Fibroblast of skin of scalp (primary cell): ENCODE measurements around the gene CCDC197. TPM values are rescaled to one million over a fixed set of nuclear protein-coding genes. Genes with fewer than 3 reads are reported as not detected.

Source experiments
- DNase-seq: peaks from one replicate; pipeline ENCODE4 v3.0.0-alpha.2; 2013
- polyA plus RNA-seq, 2 experiments: library from polyadenylated mRNA; unstranded; fragments of 120-200 nt; gene quantifications; one replicate each; pipeline ENCODE4 v1.2.1, GENCODE V29; 2013; ENCODE audit not compliant: insufficient read length in 2 of 2

CCDC197 gene
- polyA plus RNA-seq (2013, experiment 1 of 2; ENCODE audit: insufficient read length), result not detected
- not detected for polyA plus RNA-seq (2013, experiment 2 of 2; ENCODE audit: insufficient read length)

DNA sequence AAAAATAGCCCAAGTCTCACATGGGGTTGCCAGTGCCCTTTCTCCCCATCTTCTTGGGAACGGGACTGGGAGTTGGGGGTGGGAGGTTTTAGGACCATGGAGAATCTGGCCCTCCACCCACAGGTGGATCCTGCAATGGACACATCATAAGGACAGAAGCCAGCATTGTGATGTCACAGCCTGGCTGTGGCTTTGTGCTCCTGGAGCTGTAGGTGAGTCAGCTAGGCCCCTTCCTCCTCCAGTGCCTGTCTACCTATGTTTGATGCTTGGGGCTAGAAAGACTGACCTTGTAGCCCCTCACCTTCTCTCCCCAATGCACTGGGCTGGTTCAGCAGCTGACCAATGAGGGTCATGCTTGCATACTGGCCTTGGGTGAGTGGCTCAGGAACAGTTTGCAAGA is at the start of gene CCDC197:
Gene CCDC197, plus strand, starts transcription at position 220 of the 400 bp plus-strand sequence. CDS start 831 bp downstream, outside the sequence.
- no peak for DNase-seq

- no peak for DNase-seq
These were observed 47.5 kb upstream of the CCDC197 start for GRCh38 chr14:93949511-93950075.

DNA sequence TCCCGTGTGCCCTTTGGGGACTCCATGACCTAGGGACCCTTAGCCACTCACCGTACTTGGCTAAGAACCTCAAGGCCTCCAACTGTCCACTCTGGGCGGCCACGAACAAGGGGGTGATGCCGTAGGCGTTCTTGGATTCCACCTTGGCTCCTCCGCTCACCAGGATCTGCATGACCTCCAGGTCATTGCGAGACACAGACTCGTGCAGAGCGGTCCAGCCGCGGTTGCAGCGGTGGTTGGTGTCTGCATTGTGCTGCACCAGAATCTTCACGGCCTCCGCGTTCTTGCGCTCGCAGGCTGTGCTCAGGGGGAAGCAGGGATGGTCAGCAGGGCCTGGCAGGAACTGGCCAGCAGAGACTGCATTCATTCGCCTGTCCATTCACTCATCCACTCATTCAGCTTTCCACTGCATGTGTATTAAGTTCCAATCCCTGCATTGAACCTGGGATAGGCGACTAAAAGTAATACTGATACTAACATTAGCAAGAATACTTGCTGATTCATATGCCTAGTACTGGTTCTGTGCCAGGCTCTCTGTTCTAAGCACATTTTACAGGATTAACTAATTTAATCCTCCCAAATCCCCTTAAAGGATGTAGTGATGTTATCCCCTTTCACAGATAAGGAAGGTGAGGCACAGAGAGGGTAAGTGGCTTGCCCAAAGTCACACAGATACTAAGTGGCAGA is 46.0 kb upstream of the CCDC197 start:
- no peak for DNase-seq

- DNase-seq, result no peak
These were observed 45.2 kb upstream of the CCDC197 start for GRCh38 chr14:93951635-93952540.

DNA sequence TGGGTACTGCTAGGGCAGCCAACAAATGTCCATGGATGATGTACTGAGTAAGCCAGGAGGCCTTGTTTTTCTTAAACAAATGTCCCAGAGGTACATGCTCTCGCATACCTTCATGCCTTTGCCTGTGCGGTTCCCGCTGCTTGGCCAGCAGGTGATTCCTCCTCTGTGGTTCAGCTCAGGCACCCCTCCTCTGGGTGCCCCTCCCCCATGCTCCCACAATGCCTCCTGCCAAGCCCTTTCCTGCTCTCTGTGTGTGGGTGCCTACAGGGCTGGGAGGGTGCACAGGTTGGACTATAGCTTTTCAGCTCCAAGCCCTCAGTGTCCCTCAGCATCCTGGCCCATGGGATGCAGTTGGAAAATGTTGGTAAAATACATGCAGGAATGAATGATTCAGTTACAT is 44.3 kb upstream of the CCDC197 start:
- no peak for DNase-seq

GRCh38 chr14:93953263-93953662 is 43.8 kb upstream of the CCDC197 start:
- no peak for DNase-seq

DNA sequence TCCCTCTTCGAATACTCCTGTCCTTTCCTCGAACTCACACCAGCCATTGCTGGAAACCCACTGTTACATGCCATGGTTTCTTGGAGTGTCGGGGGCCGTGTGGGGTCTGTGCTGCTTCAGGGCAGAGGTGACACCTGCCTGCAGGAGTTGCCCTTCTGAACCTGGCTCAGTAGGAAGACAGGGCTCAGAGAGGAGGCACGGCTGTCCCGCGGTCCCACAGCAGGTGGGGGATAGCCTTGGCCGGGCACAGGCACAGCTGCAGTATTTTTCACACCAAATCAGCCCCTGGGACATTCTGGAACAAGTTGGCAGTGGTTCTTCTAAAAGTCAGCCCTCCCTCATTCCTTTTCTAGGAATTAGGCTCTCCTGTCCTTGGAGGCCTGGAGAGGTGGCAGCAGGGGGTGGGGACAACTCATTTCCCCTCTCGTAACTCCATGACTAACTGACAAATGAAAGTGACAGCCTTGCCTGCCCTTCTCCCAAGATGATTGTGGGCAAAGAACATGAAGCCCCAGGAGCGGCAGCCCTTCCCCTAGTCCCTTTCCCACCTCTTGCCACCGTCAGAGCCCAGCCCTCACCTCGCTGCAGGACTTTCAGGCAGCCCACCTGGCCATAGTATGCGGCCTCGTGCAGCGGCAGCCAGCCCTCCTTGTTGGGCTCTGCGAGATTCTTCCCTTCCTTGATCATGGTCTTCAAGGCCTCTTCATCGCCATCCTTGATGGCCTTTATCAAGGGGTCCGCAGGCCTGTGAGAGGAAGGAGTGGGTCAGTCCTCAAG is 43.2 kb upstream of the CCDC197 start:
- DNase-seq, result no peak

DNA sequence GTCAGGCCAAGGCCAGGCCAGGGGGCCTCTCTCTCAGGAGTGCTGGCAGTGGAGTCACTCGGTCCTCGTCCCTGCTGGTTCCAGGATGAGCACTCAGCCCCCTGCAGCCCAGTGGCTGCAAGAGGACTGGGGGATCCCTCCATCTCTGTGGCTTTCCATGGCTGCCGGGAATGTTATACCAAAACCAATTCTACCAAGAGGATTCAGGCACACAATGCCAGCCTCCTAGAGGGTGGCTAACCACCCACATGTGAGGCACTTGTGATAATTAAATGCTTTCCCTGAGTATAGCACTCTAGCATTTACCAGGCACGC is 42.6 kb upstream of the CCDC197 start:
- no peak for DNase-seq

GRCh38 chr14:93954900-93955849 is 41.9 kb upstream of the CCDC197 start:
- no peak for DNase-seq

GRCh38 chr14:93955850-93956481 is 41.1 kb upstream of the CCDC197 start:
- DNase-seq, result no peak

DNA sequence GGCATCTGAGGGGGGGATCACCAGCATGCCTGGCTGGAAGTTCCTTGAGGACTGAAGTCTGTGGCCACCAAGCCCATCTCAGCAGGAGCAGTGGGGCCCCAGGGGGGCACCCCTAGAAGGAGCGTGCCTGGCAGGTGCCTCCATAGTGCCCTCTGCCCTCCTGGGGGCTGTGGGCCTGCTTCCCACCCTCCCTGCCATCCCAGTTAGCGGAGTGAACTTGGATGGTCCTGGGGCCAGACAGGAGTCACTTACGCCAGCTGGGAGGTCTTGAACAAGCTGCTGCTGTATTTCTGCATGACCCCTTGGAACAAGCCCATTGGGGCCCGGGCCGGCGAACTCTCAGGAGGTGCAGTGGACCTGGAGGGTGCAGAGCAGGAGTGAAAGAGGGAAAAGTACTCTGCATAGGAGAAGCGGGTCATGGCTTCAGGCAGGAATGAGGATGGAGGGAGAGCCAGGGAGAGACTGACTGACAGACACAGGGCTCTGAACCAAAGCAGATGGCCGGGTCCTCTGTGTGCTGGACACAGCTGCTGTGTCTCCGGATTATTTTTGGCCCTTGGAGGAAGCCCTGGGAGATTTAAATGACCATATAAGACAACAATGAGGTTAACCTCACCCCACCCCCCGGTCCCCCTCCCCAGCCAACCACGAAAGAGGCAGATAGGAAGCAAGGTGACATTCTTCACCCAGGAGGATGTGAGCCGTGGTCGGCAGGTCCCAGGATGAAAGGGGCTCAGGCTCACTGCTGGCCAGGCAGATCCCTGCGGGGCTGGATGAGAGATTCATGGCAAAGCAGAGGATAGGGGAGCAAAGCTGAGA is 40.4 kb upstream of the CCDC197 start:
- no peak for DNase-seq

DNA sequence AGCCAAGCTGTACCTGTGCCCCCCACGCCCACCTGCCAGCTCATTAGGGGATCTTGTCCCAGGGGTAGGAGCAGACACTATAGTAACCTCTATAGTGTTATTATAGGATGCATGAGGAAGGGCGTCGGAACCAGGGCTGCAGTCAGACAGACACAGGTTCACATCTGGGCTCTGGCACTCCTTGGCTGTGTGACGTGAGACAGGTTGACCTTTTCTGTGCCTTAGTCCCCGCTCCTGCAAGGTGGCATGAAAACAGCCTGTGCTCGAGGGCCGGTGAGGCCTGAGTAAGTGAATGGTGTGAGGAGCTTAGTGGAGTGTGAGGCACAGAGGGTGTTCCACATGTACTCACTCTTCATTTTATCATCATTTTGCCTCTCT is 39.8 kb upstream of the CCDC197 start:
- DNase-seq, result no peak

DNA sequence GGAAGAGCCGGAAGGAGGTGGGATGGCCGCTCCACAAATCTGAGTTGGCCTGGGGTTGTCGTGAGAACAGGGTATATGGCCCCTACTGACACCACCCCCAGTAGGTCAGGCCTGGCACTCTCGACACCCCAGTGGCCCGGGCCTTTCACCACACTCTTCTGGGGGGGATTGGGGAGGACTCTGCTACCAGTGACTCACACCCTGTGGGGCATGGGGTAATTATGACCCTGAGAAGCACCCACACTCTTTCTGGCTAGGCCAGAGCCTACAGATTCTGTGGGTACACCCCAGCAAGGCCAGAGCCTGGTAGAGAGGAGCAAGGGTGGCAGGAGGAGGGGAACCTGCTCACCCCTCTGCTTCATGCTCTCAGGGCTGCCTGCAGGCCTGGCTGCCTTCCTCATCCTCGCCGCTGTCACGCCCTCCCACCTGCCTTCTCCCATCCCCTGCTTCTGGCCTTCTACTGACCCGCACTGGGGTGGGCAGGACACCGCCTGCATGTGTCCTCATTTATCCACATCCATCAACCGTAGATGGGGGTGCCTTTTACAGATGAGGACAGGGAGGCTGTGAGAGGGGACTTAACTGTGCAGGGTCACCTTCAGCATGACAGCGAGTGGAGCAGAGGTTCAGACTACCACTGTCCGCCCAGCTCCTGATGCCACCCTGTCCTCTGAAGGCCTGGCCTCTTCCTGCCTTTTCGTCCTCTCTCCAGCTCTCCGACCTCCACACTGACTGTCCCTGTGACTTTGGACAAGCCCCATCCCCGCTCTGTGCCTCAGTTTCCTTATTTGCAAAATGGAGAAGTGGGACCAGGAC is 39.1 kb upstream of the CCDC197 start:
- no peak for DNase-seq

- no peak for DNase-seq
These were observed 38.4 kb upstream of the CCDC197 start for GRCh38 chr14:93958567-93959238.

DNA sequence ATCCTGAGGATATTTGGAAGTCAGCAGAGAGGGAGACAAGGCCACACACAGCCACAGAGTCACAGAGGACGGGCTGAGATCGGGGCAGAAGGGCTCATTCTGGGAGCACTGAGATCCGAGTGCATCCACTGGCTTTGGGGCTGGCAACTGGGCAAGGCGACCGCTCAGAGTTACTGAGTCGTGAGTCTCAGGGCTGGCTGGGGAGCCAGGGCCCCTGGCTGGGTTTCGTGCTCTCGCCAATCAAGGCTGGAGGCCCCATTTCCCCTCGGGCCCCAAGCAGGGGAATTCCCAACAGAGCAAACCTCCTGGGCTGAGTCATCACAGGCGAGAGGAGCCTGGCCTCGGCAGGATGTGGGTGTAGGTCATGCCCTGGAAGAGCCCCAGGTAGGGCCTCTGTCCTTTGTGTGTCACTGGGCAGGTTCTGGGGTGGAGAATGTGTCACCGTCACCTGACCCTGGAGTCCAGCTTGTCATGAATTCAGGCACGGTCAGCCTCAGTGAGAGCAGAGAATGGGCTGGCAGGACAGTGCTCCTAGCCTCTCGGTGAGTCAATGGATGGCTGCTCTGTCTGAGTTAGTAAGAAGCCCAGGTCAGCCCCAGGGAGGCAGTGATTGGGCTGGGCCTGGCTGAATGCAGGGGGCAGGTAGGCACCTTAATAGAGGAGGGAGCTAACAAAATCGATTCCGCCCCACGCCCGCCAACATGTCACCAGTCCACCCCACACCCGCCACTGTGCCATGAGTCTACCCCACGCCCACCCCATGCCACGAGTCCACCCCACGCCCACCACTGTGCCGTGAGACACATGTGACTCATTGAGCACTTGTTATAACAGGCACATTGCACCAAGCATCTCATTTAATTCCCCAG is 37.6 kb upstream of the CCDC197 start:
- peak; percentile 79 for DNase-seq

DNA sequence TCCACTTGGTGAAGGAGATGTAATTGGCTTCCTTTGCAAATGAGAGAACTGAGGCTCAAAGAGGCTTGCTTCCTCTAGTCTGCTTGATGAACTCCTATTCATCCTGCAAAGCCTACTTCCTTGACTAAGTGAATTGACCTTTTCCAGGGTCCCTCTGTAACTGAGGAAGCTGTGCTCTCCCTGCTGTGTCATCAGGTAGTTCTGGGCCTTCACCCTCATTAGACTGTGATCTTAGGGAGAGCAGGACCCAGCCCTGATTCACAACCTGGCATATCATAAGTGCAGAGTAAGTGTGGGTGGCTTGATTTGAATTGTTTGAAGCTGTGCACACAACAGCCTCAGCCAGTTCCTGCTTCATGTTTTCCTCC is 37.0 kb upstream of the CCDC197 start:
- DNase-seq, result no peak

- DNase-seq, result no peak
These were observed 36.2 kb upstream of the CCDC197 start for GRCh38 chr14:93960774-93961438.
